Measurements from ENCODE around the gene LRAT.

LRAT gene

DNA sequence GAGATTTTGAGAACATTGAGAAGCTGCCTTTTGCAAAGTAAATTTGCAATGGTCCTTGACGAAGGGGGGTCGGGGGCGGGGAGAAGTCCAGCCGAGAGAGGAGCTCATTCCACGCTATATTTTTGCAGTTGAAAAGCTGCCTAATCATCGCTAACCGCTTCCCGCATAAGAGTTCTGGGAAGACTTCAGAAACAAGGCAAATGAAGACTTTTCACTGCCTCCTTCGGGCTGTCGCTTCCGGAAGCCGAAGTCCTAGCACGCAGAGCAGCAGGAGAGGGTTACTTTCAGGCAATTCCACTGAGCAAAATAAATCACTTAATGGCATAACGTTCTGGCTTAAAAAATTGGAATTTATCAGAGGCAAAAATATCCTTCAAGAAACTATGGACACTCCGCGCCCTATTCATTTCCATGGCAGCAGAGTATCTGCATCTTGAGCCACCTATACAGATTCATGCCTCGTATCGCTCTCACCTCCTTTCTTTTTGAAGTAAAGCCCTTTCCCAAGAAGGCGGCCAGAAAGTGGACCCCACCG, 2.6 kb upstream of the LRAT start:
- H4K12ac ChIP-seq (ENCODE audit: low read depth, low read length), result no peak overlapping the region
- no peak overlapping the region for H3K4ac ChIP-seq (ENCODE audit: low read depth, low read length)
- H3K9me3 ChIP-seq (ENCODE audit: insufficient read depth, low read depth, low read length), result peaks cover 5% of the 10 kb centered on the region
- H3K4me3 ChIP-seq (ENCODE audit: low read depth, low read length), result no peak overlapping the region
- H2AFZ ChIP-seq (ENCODE audit: insufficient read depth, low read length, poor library complexity), result no peak overlapping the region
- H3K79me1 ChIP-seq (ENCODE audit: low read length), result no peaks in the 10 kb centered on the region
- H3K23ac ChIP-seq (ENCODE audit: low read length), result no peak overlapping the region
- no peak for DNase-seq
- no peak overlapping the region for H4K91ac ChIP-seq (ENCODE audit: low read depth, low read length)
- H3K79me2 ChIP-seq (ENCODE audit: control insufficient read depth, insufficient read depth, low read length, poor library complexity), result no peaks in the 10 kb centered on the region
- no CpG with 5 or more reads among the region's 20 CpGs for WGBS (ENCODE audit: extremely low coverage, insufficient coverage, insufficient read length)
- no peak overlapping the region for H2BK120ac ChIP-seq (ENCODE audit: insufficient read depth, low read length, poor library complexity)
- H3K27ac ChIP-seq (ENCODE audit: low read depth, low read length), result no peak overlapping the region
- H3K27me3 ChIP-seq (ENCODE audit: insufficient read depth, low read length), result peaks cover 45% of the 10 kb centered on the region
- no peak overlapping the region for H2BK5ac ChIP-seq (ENCODE audit: low read depth, low read length, poor library complexity)
- H3K4me1 ChIP-seq (ENCODE audit: control insufficient read depth in 1 of 2, insufficient read depth in 2 of 2, low read length in 2 of 2), result peaks cover 8% of the 10 kb centered on the region in 2 experiments
- H3K9ac ChIP-seq (ENCODE audit: low read length), result no peak overlapping the region
- H4K8ac ChIP-seq (ENCODE audit: low read depth, low read length), result no peak overlapping the region
- no peak overlapping the region for H3K4me2 ChIP-seq (ENCODE audit: low read length)
- H3K36me3 ChIP-seq (ENCODE audit: control insufficient read depth in 1 of 2, insufficient read depth in 2 of 2, low read length in 2 of 2), result no peaks in the 10 kb centered on the region
- H3K14ac ChIP-seq (ENCODE audit: low read length), result no peak overlapping the region
- no peak overlapping the region for H2BK12ac ChIP-seq (ENCODE audit: low read length)
- no peak overlapping the region for H3K18ac ChIP-seq (ENCODE audit: low read length)
- no peak overlapping the region for H2AK5ac ChIP-seq (ENCODE audit: low read length)

DNA sequence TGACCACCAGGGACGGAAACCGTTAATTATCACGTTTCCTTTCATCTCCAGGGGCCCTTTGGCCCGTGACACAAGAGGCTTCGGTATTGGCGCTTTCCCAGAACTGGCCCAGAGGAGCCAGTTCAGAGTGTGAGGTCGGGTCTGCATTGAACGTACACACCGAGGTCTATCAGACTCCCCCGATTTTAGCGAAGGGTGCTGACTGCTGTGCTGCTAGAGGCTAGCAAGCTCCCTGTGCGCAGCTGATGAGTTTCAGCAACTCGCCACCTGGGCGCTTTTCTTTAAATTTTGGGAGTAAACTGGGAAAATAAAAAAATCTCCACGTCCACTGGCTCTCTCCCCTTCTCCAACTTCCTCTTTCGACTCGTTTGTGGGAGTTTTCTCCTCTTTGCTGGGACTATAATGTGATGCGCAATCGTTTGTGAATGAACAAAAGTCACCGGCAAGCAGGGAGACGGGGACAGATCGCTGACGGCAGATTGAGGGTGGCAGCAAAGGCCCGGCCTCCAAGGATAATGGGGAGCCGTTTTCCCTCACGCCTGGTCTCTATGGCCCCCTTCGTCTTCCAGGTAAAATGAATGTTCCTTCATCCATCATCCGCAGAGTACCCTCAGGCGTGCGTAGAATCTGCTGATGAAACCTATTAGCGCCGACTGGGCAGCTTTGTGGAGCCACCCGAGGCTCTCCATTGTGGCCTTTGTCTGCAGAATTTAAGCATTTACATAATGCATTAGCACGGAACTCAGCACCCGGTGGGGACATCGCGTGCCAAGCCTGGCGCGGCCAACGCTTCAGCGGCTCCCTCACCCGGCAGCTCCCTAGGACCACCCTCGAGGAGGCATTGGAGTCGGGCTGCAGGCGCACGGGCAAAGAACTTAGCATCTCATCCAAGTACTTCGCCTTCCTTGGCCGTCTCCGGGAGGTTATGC, 1.6 kb upstream of the LRAT start:
- DNase-seq, result no peak
- H2BK5ac ChIP-seq (ENCODE audit: low read depth, low read length, poor library complexity), result no peak overlapping the region
- no peaks in the 10 kb centered on the region for H3K79me1 ChIP-seq (ENCODE audit: low read length)
- H3K4me2 ChIP-seq (ENCODE audit: low read length), result peak overlapping the region; percentile 29
- no peak overlapping the region for H2BK12ac ChIP-seq (ENCODE audit: low read length)
- H4K8ac ChIP-seq (ENCODE audit: low read depth, low read length), result no peak overlapping the region
- peaks cover 5% of the 10 kb centered on the region for H3K9me3 ChIP-seq (ENCODE audit: insufficient read depth, low read depth, low read length)
- H3K27ac ChIP-seq (ENCODE audit: low read depth, low read length), result no peak overlapping the region
- no peak overlapping the region for H4K91ac ChIP-seq (ENCODE audit: low read depth, low read length)
- H3K36me3 ChIP-seq (ENCODE audit: control insufficient read depth in 1 of 2, insufficient read depth in 2 of 2, low read length in 2 of 2), result no peaks in the 10 kb centered on the region
- H3K18ac ChIP-seq (ENCODE audit: low read length), result no peak overlapping the region
- no CpG with 5 or more reads among the region's 49 CpGs for WGBS (ENCODE audit: extremely low coverage, insufficient coverage, insufficient read length)
- H3K27me3 ChIP-seq (ENCODE audit: insufficient read depth, low read length), result peaks cover 45% of the 10 kb centered on the region
- no peak overlapping the region for H2AFZ ChIP-seq (ENCODE audit: insufficient read depth, low read length, poor library complexity)
- no peak overlapping the region for H3K4me3 ChIP-seq (ENCODE audit: low read depth, low read length)
- no peak overlapping the region for H4K12ac ChIP-seq (ENCODE audit: low read depth, low read length)
- no peak overlapping the region for H3K4ac ChIP-seq (ENCODE audit: low read depth, low read length)
- H2AK5ac ChIP-seq (ENCODE audit: low read length), result no peak overlapping the region
- H3K23ac ChIP-seq (ENCODE audit: low read length), result no peak overlapping the region
- H3K4me1 ChIP-seq (ENCODE audit: control insufficient read depth in 1 of 2, insufficient read depth in 2 of 2, low read length in 2 of 2), result peaks cover 8% of the 10 kb centered on the region in 2 experiments
- no peak overlapping the region for H3K9ac ChIP-seq (ENCODE audit: low read length)
- no peaks in the 10 kb centered on the region for H3K79me2 ChIP-seq (ENCODE audit: control insufficient read depth, insufficient read depth, low read length, poor library complexity)
- no peak overlapping the region for H3K14ac ChIP-seq (ENCODE audit: low read length)
- H2BK120ac ChIP-seq (ENCODE audit: insufficient read depth, low read length, poor library complexity), result no peak overlapping the region

DNA sequence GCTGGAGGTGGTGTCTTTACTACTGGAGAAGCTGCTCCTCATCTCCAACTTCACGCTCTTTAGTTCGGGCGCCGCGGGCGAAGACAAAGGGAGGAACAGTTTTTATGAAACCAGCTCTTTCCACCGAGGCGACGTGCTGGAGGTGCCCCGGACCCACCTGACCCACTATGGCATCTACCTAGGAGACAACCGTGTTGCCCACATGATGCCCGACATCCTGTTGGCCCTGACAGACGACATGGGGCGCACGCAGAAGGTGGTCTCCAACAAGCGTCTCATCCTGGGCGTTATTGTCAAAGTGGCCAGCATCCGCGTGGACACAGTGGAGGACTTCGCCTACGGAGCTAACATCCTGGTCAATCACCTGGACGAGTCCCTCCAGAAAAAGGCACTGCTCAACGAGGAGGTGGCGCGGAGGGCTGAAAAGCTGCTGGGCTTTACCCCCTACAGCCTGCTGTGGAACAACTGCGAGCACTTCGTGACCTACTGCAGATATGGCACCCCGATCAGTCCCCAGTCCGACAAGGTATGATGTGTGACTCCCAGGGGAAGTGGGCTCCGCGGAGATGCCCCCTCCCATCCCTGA, 634 bp downstream of the LRAT start:
- Histone ChIP-seq H2BK120ac (ENCODE audit: insufficient read depth, low read length, poor library complexity) (no peak overlapping the region), H4K91ac (ENCODE audit: low read depth, low read length) (no peak overlapping the region), H3K9ac (ENCODE audit: low read length) (no peak overlapping the region), H2AK5ac (ENCODE audit: low read length) (no peak overlapping the region), H4K8ac (ENCODE audit: low read depth, low read length) (no peak overlapping the region), H3K4me2 (ENCODE audit: low read length) (peak overlapping the region; percentile 95), H3K27ac (ENCODE audit: low read depth, low read length) (no peak overlapping the region), H3K18ac (ENCODE audit: low read length) (no peak overlapping the region), H2BK12ac (ENCODE audit: low read length) (no peak overlapping the region), H3K14ac (ENCODE audit: low read length) (no peak overlapping the region), H2AFZ (ENCODE audit: insufficient read depth, low read length, poor library complexity) (peak overlapping the region; percentile 53), H3K27me3 (ENCODE audit: insufficient read depth, low read length) (peaks cover 45% of the 10 kb centered on the region), H4K12ac (ENCODE audit: low read depth, low read length) (no peak overlapping the region), H3K79me2 (ENCODE audit: control insufficient read depth, insufficient read depth, low read length, poor library complexity) (no peaks in the 10 kb centered on the region), H3K9me3 (ENCODE audit: insufficient read depth, low read depth, low read length) (peaks cover 5% of the 10 kb centered on the region), H3K36me3 (ENCODE audit: control insufficient read depth in 1 of 2, insufficient read depth in 2 of 2, low read length in 2 of 2) (no peaks in the 10 kb centered on the region), H3K23ac (ENCODE audit: low read length) (no peak overlapping the region), H3K4me3 (ENCODE audit: low read depth, low read length) (peak overlapping the region; percentile 73), H2BK5ac (ENCODE audit: low read depth, low read length, poor library complexity) (no peak overlapping the region), H3K4me1 (ENCODE audit: control insufficient read depth in 1 of 2, insufficient read depth in 2 of 2, low read length in 2 of 2) (peaks cover 8% of the 10 kb centered on the region in 2 experiments), H3K4ac (ENCODE audit: low read depth, low read length) (no peak overlapping the region), H3K79me1 (ENCODE audit: low read length) (no peaks in the 10 kb centered on the region)
- WGBS (ENCODE audit: extremely low coverage, insufficient coverage, insufficient read length), result no CpG with 5 or more reads among the region's 31 CpGs
- DNase-seq, result no peak

DNA sequence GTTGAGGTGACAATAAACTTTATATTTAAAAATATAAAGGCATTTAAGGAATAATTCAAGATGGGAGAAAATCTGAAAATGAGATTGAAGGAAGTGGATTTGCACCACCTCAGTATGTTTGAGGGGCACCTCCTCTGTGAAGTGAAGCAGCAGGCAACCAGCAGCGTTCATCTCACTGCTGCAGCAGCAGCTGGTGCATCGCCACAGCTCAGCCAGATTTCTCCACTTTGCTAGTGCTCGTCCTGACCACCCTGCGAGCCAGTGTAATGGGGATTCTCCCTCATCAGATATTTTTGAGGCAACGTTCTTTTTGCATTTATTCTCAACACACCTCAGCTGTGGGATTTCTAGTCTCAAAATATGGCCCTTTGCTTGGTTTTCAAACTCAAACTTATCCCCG, 13.9 kb downstream of the LRAT start:
- Histone ChIP-seq H2AK5ac (ENCODE audit: low read length) (no peak overlapping the region), H3K27ac (ENCODE audit: low read depth, low read length) (no peak overlapping the region), H2AFZ (ENCODE audit: insufficient read depth, low read length, poor library complexity) (no peak overlapping the region), H3K14ac (ENCODE audit: low read length) (no peak overlapping the region), H2BK5ac (ENCODE audit: low read depth, low read length, poor library complexity) (no peak overlapping the region), H3K9me3 (ENCODE audit: insufficient read depth, low read depth, low read length) (no peaks in the 10 kb centered on the region), H4K91ac (ENCODE audit: low read depth, low read length) (no peak overlapping the region), H3K4me3 (ENCODE audit: low read depth, low read length) (no peak overlapping the region), H3K27me3 (ENCODE audit: insufficient read depth, low read length) (no peaks in the 10 kb centered on the region), H3K9ac (ENCODE audit: low read length) (no peak overlapping the region), H3K4me1 (ENCODE audit: control insufficient read depth in 1 of 2, insufficient read depth in 2 of 2, low read length in 2 of 2) (no peaks in the 10 kb centered on the region), H3K4ac (ENCODE audit: low read depth, low read length) (no peak overlapping the region), H4K8ac (ENCODE audit: low read depth, low read length) (no peak overlapping the region), H2BK120ac (ENCODE audit: insufficient read depth, low read length, poor library complexity) (no peak overlapping the region), H3K4me2 (ENCODE audit: low read length) (no peak overlapping the region), H3K23ac (ENCODE audit: low read length) (no peak overlapping the region), H3K18ac (ENCODE audit: low read length) (no peak overlapping the region), H2BK12ac (ENCODE audit: low read length) (no peak overlapping the region), H3K36me3 (ENCODE audit: control insufficient read depth in 1 of 2, insufficient read depth in 2 of 2, low read length in 2 of 2) (no peaks in the 10 kb centered on the region), H4K12ac (ENCODE audit: low read depth, low read length) (no peak overlapping the region), H3K79me1 (ENCODE audit: low read length) (no peaks in the 10 kb centered on the region), H3K79me2 (ENCODE audit: control insufficient read depth, insufficient read depth, low read length, poor library complexity) (no peaks in the 10 kb centered on the region)
- DNase-seq, result no peak
- no CpG with 5 or more reads among the region's 6 CpGs for WGBS (ENCODE audit: extremely low coverage, insufficient coverage, insufficient read length)

Measured in trophoblast cell (in vitro differentiated cells and primary cell).